A204.1 (cell line): ENCODE measurements around the gene CKB.

Experiments
- FAIRE-seq: peaks from 2 replicates; lab custom pipeline; 2012; peaks lifted over from hg19 to GRCh38; lab: Jason Lieb, UNC

CKB gene

GRCh38 chr14:103522649-103523574, at the start of gene CKB:
CKB (minus strand) TSS chr14:103522830; CDS start chr14:103522493, 337 bp downstream.
- FAIRE-seq: no peak

GRCh38 chr14:103569408-103569807, 46.8 kb upstream of the CKB start:
- FAIRE-seq: no peak

GRCh38 chr14:103568952-103569351, 46.3 kb upstream of the CKB start:
- FAIRE-seq: no peak

- no peak for FAIRE-seq
Observed at GRCh38 chr14:103563844-103564505, 41.3 kb upstream of the CKB start.

GRCh38 chr14:103563226-103563620, 40.6 kb upstream of the CKB start:
- no peak for FAIRE-seq

- FAIRE-seq: no peak
Observed at GRCh38 chr14:103562429-103563225, 40.0 kb upstream of the CKB start, which contains the start of the genes BAG5 and COA8. BAG5 (minus strand) TSS chr14:103562657; CDS start chr14:103561164, 1,493 bp downstream. COA8 (plus strand) TSS chr14:103562960; CDS start chr14:103563002, 42 bp downstream.

GRCh38 chr14:103562179-103562428, 39.5 kb upstream of the CKB start:
- no peak for FAIRE-seq

- FAIRE-seq: no peak
Observed at GRCh38 chr14:103561381-103562178, 39.0 kb upstream of the CKB start.

- FAIRE-seq: no peak
Observed at GRCh38 chr14:103560691-103561090, 38.1 kb upstream of the CKB start.

GRCh38 chr14:103559766-103560165, 37.1 kb upstream of the CKB start:
- FAIRE-seq: no peak

- FAIRE-seq: no peak
Observed at GRCh38 chr14:103558071-103558882, 35.6 kb upstream of the CKB start.

- no peak for FAIRE-seq
Observed at GRCh38 chr14:103556946-103557758, 34.5 kb upstream of the CKB start.

- FAIRE-seq: no peak
Observed at GRCh38 chr14:103555559-103556337, 33.1 kb upstream of the CKB start.

- FAIRE-seq: no peak
Observed at GRCh38 chr14:103552846-103553210, 30.2 kb upstream of the CKB start.

- no peak for FAIRE-seq
Observed at GRCh38 chr14:103552011-103552845, 29.6 kb upstream of the CKB start.

- no peak for FAIRE-seq
Observed at GRCh38 chr14:103551338-103551762, 28.7 kb upstream of the CKB start.

- no peak for FAIRE-seq
Observed at GRCh38 chr14:103550451-103551337, 28.1 kb upstream of the CKB start.
